Measurements from ENCODE around the gene UQCRQ. TPM values are rescaled to one million over a fixed set of nuclear protein-coding genes. Genes with fewer than 3 reads are reported as not detected.

Gene UQCRQ
- polyA plus RNA-seq, 1 of the 3 experiments (the other 2 are of a cell fraction): 694 TPM

DNA sequence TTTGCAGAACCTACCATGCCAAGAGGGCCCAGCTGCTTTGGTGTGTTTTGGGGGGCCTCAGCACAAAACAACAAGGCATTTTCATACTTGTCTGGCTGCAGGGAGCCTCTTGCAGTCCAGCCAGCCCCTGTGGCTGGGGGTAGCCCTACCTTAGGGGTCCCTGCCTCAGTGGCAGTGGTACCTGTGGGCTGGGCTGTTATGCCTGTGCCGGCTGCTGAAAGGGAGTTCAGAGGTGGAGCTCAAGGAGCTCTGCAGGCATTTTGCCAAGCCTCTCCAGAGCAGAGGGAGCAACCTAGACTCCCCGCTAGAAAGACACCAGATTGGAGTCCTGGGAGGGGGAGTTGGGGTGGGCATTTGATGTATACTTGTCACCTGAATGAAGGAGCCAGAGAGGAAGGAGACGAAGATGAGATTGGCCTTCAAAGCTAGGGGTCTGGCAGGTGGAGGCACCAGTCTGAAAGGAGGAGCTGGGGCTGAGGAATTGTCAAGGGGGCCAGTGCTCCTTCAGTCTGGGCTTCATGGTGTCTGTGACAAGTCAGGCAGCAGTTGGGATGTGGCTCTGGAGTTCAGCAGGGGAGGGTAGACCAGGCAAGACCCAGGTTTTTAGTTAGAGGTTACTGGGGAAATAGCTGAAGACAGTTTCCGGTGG, 37.5 kb upstream of the UQCRQ start (continued):
- TF ChIP-seq REST (IDR thresholded peaks at IDR 0.05; ENCODE audit: low read depth, low read length): no peak
- no peak for TF ChIP-seq EP300 (IDR thresholded peaks at IDR 0.05; ENCODE audit: borderline replicate concordance in 1 of 2, low read depth in 1 of 2, low read length in 1 of 2)
- no peak for TF ChIP-seq POLR2AphosphoS5 (IDR thresholded peaks at IDR 0.05; ENCODE audit: low read depth, low read length)
- TF ChIP-seq, protein P1, sequence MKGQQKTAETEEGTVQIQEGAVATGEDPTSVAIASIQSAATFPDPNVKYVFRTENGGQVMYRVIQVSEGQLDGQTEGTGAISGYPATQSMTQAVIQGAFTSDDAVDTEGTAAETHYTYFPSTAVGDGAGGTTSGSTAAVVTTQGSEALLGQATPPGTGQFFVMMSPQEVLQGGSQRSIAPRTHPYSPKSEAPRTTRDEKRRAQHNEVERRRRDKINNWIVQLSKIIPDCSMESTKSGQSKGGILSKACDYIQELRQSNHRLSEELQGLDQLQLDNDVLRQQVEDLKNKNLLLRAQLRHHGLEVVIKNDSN (IDR thresholded peaks at IDR 0.05; ENCODE audit: borderline replicate concordance, low read depth): no peak
- no peak for TF ChIP-seq NRF1 (IDR thresholded peaks at IDR 0.05; ENCODE audit: low read depth, low read length)
- no peak for TF ChIP-seq USF2 (IDR thresholded peaks at IDR 0.05; ENCODE audit: borderline replicate concordance, low read depth, low read length)
- TF ChIP-seq CHD2 (IDR thresholded peaks at IDR 0.05; ENCODE audit: low read length, partially characterized antibody): no peak

DNA sequence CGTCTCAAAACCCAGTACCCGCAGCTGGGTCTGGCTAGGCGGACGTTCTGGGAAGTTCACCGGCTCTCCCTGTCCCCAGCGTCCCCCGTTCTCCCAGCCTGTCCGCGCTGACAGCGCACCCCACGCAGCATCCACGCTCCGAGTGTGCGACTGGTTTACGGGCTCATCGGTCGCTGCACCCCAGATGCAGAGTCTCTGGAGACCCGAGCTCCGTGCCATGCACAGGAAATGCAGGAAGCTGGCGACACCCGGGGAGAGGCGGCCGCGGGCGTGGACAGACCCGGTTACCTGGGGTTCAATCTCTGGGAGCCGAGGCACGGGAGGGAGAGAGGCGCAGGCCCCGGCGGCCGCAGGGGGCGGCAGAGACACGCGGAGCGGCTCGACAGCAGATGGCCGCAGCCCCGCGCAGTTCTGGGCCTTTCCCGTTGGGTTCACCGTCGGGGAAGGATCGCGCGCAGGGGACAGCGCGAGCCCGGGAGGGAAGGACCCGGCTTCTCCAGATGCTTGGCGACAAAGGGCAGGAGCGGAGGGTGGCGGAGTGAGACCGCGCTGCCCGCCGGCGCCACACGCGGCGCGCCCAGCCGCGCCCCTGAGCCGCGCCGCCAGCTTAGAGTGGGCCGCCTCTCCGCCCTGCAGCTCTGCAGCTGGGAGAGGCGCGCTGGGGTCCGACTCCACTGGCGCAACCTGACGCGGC, 36.6 kb upstream of the UQCRQ start:
- H3K4me1 ChIP-seq (ENCODE audit: control insufficient read depth in 1 of 2, insufficient read depth in 2 of 2, low read depth in 1 of 2, low read length in 1 of 2): peaks cover 0 to 5% of the 10 kb centered on the region in 2 experiments; a peak in 1 of 4 replicates
- peak; percentile 97 for DNase-seq
- no peaks in the 10 kb centered on the region for H3K36me3 ChIP-seq (replicated peaks in 1 of 2; ENCODE audit: control insufficient read depth in 1 of 2, insufficient read depth in 2 of 2, low read length in 1 of 2)
- H3K79me2 ChIP-seq (ENCODE audit: insufficient read depth): no peaks in the 10 kb centered on the region
- peak overlapping the region; percentile 74 for H3K9ac ChIP-seq
- H3K4me2 ChIP-seq: peak overlapping the region; percentile 78
- peak overlapping the region; percentile 65 to 71 for H3K4me3 ChIP-seq (ENCODE audit: low read depth in 2 of 2, low read length in 1 of 2)
- H4K20me1 ChIP-seq (ENCODE audit: insufficient read depth): no peaks in the 10 kb centered on the region
- H3K9me2 ChIP-seq: no peaks in the 10 kb centered on the region
- ChIA-PET POLR2A (interaction anchor here (0.6 to 2.3 kb wide), 2 partner anchors 12 to 37 kb away, joined by 3 to 9 read pairs; partner anchors contain the start of genes GDF9 and UQCRQ), CTCF (interaction anchor here (0.6 to 8.7 kb wide), 34 partner anchors 8 to 630 kb away, joined by 3 to 105 read pairs (median 4); partner anchors contain the start of genes CCNI2, GDF9, SOWAHA and UQCRQ)
- 9% methylated on average over 24 of the region's 75 CpGs for WGBS (ENCODE audit: low lambda C conversion rate)
- H3K27ac ChIP-seq (ENCODE audit: low read depth in 2 of 2, low read length in 1 of 2): no peak overlapping the region
- peak overlapping the region; percentile 86 for H2AFZ ChIP-seq (ENCODE audit: low read depth)
- no peaks in the 10 kb centered on the region for H3K27me3 ChIP-seq (ENCODE audit: insufficient read depth)
- no peaks in the 10 kb centered on the region for H3F3A ChIP-seq (replicated peaks; ENCODE audit: insufficient read depth)
- H3K9me3 ChIP-seq: no peaks in the 10 kb centered on the region
- TF ChIP-seq FOSL2 (IDR thresholded peaks at IDR 0.05; ENCODE audit: borderline replicate concordance, low read depth): no peak
- TF ChIP-seq CTCF (IDR thresholded peaks at IDR 0.05): peak; percentile 78
- peak; percentile 75 for TF ChIP-seq RAD21 (IDR thresholded peaks at IDR 0.05; ENCODE audit: low read length)
- peak; percentile 77 for TF ChIP-seq MAX (IDR thresholded peaks at IDR 0.05; ENCODE audit: low read depth)
- TF ChIP-seq MXI1 (IDR thresholded peaks at IDR 0.05; ENCODE audit: low read depth, low read length): peak; percentile 44
- TF ChIP-seq REST (IDR thresholded peaks at IDR 0.05; ENCODE audit: low read depth, low read length): no peak
- peak; percentile 16 for TF ChIP-seq CHD2 (IDR thresholded peaks at IDR 0.05; ENCODE audit: low read length, partially characterized antibody)
- no peak for TF ChIP-seq EZH2phosphoT487 (IDR thresholded peaks at IDR 0.05; ENCODE audit: borderline replicate concordance, low read depth)
- 0 out of 2 replicates have a peak, but pooled peaks have one; percentile 23 for TF ChIP-seq SIN3A (IDR thresholded peaks at IDR 0.05; ENCODE audit: borderline replicate concordance, low read depth, low read length)
- TF ChIP-seq YY1 (IDR thresholded peaks at IDR 0.05; ENCODE audit: low read depth): 0 out of 2 replicates have a peak, but pooled peaks have one; percentile 64
- peak; percentile 38; the same call in 1 of the 2 replicates for TF ChIP-seq SMC3 (IDR thresholded peaks at IDR 0.05; ENCODE audit: low read depth, low read length)

All from SK-N-SH (cell line).